ENCODE data around the gene SIX3. TPM values are rescaled to one million over a fixed set of nuclear protein-coding genes. Genes with fewer than 3 reads are reported as not detected.

The SIX3 gene
- total RNA-seq, 2 donors from 2014 or later: 1.9 to 5.7 TPM

GRCh38 chr2:44948565-44949328 is 7.2 kb downstream of the SIX3 start:
- no peak overlapping the region for H3K9ac ChIP-seq (ENCODE audit: extremely low read depth, low read length, poor library complexity, severe bottlenecking)
- no peaks in the 10 kb centered on the region for H3K9me3 ChIP-seq (ENCODE audit: control insufficient read depth, low read length)
- WGBS, 2 experiments (ENCODE audit: insufficient coverage in 1 of 2, insufficient read length in 1 of 2): 52 to 60% methylated on average over 15 to 18 of the region's 18 CpGs
- TF ChIP-seq, protein P1, sequence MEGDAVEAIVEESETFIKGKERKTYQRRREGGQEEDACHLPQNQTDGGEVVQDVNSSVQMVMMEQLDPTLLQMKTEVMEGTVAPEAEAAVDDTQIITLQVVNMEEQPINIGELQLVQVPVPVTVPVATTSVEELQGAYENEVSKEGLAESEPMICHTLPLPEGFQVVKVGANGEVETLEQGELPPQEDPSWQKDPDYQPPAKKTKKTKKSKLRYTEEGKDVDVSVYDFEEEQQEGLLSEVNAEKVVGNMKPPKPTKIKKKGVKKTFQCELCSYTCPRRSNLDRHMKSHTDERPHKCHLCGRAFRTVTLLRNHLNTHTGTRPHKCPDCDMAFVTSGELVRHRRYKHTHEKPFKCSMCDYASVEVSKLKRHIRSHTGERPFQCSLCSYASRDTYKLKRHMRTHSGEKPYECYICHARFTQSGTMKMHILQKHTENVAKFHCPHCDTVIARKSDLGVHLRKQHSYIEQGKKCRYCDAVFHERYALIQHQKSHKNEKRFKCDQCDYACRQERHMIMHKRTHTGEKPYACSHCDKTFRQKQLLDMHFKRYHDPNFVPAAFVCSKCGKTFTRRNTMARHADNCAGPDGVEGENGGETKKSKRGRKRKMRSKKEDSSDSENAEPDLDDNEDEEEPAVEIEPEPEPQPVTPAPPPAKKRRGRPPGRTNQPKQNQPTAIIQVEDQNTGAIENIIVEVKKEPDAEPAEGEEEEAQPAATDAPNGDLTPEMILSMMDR (conservative IDR thresholded peaks at IDR 0.05): no peak
- Mint-ChIP-seq H3K36me3 (ENCODE audit: low read depth) (peaks cover 6% of the 10 kb centered on the region), H3K4me3 (peak overlapping the region; percentile 26), H3K27ac (no peak overlapping the region), H3K9me3 (no peaks in the 10 kb centered on the region), H3K4me1 (peaks cover 50% of the 10 kb centered on the region), H3K27me3 (ENCODE audit: insufficient read depth) (peaks cover 94% of the 10 kb centered on the region)
- no peak overlapping the region for H3K27ac ChIP-seq (ENCODE audit: low read depth, low read length)
- H3K4me3 ChIP-seq (ENCODE audit: low read length): peak overlapping the region; percentile 53
- H3K4me1 ChIP-seq (ENCODE audit: control insufficient read depth, insufficient read depth, low read length): peaks cover 12% of the 10 kb centered on the region
- H3K36me3 ChIP-seq (ENCODE audit: control insufficient read depth, insufficient read depth, low read length): no peaks in the 10 kb centered on the region
- peaks cover 100% of the 10 kb centered on the region for H3K27me3 ChIP-seq (ENCODE audit: control insufficient read depth, insufficient read depth, low read length, poor library complexity, severe bottlenecking)
- DNase-seq: peak; percentile 56

DNA sequence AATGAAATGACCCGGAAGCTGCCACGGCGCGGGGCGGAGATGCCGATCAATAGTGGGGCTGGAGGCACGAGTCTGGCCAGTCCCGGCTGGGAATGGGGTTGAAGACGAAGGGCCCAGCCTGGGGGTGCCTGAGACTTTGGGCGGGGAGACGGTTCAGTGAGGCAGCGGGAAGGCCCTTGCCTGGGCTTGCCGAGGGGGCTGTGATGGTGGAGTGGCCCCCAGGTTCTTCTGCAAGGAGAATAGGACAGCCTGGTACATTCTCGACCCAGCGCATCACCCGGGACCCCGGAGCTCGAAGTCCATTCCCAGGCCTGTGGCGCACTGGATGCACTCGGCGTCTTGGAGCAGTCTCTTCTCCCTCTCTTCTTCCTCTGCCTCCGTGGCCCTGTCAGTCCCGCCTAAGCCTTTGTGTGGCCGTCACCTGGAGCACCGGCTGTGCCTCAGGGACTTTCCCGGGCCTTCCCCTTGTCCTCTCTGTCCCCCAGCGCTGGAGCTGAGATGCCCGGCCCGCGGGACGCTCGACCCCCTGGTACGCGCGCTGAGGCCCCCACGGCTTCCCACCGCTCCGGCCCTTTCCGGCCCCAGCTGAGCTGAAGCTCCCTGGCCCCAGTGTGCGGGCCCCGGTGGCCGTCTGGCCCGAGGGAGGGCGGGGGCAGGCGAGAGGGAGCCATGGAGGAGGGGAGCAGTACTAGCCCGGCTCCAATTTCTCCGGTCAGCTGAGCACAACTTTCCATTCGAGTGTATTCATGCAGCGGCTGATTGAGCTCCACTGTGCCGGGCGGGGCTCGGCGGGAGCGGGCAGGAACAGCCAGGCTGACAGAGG is 8.0 kb downstream of the SIX3 start:
- peaks cover 96% of the 10 kb centered on the region for H3K27me3 Mint-ChIP-seq (ENCODE audit: insufficient read depth)
- H3K36me3 Mint-ChIP-seq (ENCODE audit: low read depth): peaks cover 6% of the 10 kb centered on the region
- H3K4me3 Mint-ChIP-seq: peak overlapping the region; percentile 26
- Histone ChIP-seq H3K9ac (ENCODE audit: extremely low read depth, low read length, poor library complexity, severe bottlenecking) (no peak overlapping the region), H3K4me3 (ENCODE audit: low read length) (peak overlapping the region; percentile 53), H3K36me3 (ENCODE audit: control insufficient read depth, insufficient read depth, low read length) (no peaks in the 10 kb centered on the region), H3K9me3 (ENCODE audit: control insufficient read depth, low read length) (no peaks in the 10 kb centered on the region), H3K27ac (ENCODE audit: low read depth, low read length) (no peak overlapping the region), H3K4me1 (ENCODE audit: control insufficient read depth, insufficient read depth, low read length) (peaks cover 12% of the 10 kb centered on the region), H3K27me3 (ENCODE audit: control insufficient read depth, insufficient read depth, low read length, poor library complexity, severe bottlenecking) (peaks cover 100% of the 10 kb centered on the region)
- H3K27ac Mint-ChIP-seq: no peak overlapping the region
- TF ChIP-seq, protein P1 (conservative IDR thresholded peaks at IDR 0.05): no peak
- peak; percentile 86 for DNase-seq
- no peaks in the 10 kb centered on the region for H3K9me3 Mint-ChIP-seq
- H3K4me1 Mint-ChIP-seq: peaks cover 47% of the 10 kb centered on the region
- 9 to 17% methylated on average over 24 to 54 of the region's 54 CpGs for WGBS, 2 experiments (ENCODE audit: insufficient coverage in 1 of 2, insufficient read length in 1 of 2)

- Mint-ChIP-seq H3K27ac (no peak overlapping the region), H3K27me3 (ENCODE audit: insufficient read depth) (peaks cover 97% of the 10 kb centered on the region), H3K4me3 (no peak overlapping the region), H3K4me1 (peaks cover 46% of the 10 kb centered on the region), H3K9me3 (no peaks in the 10 kb centered on the region), H3K36me3 (ENCODE audit: low read depth) (peaks cover 6% of the 10 kb centered on the region)
- TF ChIP-seq, protein P1 (conservative IDR thresholded peaks at IDR 0.05): no peak
- no peak overlapping the region for H3K27ac ChIP-seq (ENCODE audit: low read depth, low read length)
- DNase-seq: no peak
- no peak overlapping the region for H3K4me3 ChIP-seq (ENCODE audit: low read length)
- no peak overlapping the region for H3K9ac ChIP-seq (ENCODE audit: extremely low read depth, low read length, poor library complexity, severe bottlenecking)
- no peaks in the 10 kb centered on the region for H3K9me3 ChIP-seq (ENCODE audit: control insufficient read depth, low read length)
- H3K36me3 ChIP-seq (ENCODE audit: control insufficient read depth, insufficient read depth, low read length): no peaks in the 10 kb centered on the region
- WGBS, 2 experiments (ENCODE audit: insufficient coverage in 1 of 2, insufficient read length in 1 of 2): 50 to 66% methylated on average over 1 to 3 of the region's 3 CpGs
- H3K27me3 ChIP-seq (ENCODE audit: control insufficient read depth, insufficient read depth, low read length, poor library complexity, severe bottlenecking): peaks cover 100% of the 10 kb centered on the region
- H3K4me1 ChIP-seq (ENCODE audit: control insufficient read depth, insufficient read depth, low read length): peaks cover 19% of the 10 kb centered on the region
Observed at GRCh38 chr2:44950646-44951045, 9.1 kb downstream of the SIX3 start.

Data from endodermal cell (in vitro differentiated cells).